Measurements from ENCODE around the gene POMT2.

- TF ChIP-seq POLR2AphosphoS5 (IDR thresholded peaks at IDR 0.05) (no peak), POLR2A (IDR thresholded peaks at IDR 0.05) (no peak), CTCF (IDR thresholded peaks at IDR 0.05) (no peak)
Measured at GRCh38 chr14:77313371-77313770, 7.3 kb downstream of the POMT2 start.
